ENCODE measurements around the gene CRYZL1. TPM values are rescaled to one million over a fixed set of nuclear protein-coding genes. Genes with fewer than 3 reads are reported as not detected.

Gene CRYZL1
- total RNA-seq, 4 donors from 2014 or later: 12.8 to 34.2 (median 15.0) TPM

DNA sequence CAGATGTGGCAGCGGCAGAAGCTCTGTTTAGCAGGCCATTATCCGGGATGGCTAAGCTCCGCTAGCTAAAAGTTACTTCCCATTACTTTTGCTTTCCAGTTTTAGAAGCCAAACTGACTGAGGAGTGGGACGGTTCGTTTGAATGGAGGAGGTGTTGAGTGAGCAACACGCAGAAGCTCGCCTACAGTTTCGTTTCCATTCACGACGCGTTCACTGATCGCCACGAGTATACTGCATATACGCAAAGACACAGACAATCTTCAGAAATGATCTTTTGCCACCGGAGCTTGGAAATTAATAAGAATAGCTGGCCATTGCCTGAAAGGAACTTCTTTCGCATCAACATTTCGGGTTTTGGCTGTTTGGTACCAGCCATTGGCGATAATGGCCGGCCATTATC, 84.1 kb downstream of the CRYZL1 start:
- intact Hi-C loops (cut with DNase I; ENCODE audit: low total_unique reads): no loop called here
- no peak for DNase-seq (ENCODE audit: low spot score in 2 of 2)
- no peak overlapping the region for H3K4me3 ChIP-seq (ENCODE audit: low read depth, poor library complexity, severe bottlenecking)
- TF ChIP-seq, protein P1, sequence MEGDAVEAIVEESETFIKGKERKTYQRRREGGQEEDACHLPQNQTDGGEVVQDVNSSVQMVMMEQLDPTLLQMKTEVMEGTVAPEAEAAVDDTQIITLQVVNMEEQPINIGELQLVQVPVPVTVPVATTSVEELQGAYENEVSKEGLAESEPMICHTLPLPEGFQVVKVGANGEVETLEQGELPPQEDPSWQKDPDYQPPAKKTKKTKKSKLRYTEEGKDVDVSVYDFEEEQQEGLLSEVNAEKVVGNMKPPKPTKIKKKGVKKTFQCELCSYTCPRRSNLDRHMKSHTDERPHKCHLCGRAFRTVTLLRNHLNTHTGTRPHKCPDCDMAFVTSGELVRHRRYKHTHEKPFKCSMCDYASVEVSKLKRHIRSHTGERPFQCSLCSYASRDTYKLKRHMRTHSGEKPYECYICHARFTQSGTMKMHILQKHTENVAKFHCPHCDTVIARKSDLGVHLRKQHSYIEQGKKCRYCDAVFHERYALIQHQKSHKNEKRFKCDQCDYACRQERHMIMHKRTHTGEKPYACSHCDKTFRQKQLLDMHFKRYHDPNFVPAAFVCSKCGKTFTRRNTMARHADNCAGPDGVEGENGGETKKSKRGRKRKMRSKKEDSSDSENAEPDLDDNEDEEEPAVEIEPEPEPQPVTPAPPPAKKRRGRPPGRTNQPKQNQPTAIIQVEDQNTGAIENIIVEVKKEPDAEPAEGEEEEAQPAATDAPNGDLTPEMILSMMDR (IDR thresholded peaks at IDR 0.05): no peak
- no peak for TF ChIP-seq POLR2A (IDR thresholded peaks at IDR 0.05)
- 95 to 98% methylated on average over 19 of the region's 19 CpGs for WGBS, 2 donors

DNA sequence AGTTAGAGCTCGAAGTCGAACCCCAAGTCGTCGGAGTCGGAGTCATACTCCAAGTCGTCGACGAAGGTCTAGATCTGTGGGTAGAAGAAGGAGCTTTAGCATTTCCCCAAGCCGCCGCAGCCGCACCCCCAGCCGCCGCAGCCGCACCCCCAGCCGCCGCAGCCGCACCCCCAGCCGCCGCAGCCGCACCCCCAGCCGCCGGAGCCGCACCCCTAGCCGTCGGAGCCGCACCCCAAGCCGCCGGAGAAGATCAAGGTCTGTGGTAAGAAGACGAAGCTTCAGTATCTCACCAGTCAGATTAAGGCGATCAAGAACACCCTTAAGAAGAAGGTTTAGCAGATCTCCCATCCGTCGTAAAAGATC, 86.6 kb downstream of the CRYZL1 start:
- no peak overlapping the region for H3K4me3 ChIP-seq (ENCODE audit: low read depth, poor library complexity, severe bottlenecking)
- intact Hi-C loops (cut with DNase I; ENCODE audit: low total_unique reads): no loop called here
- WGBS, 2 donors: 97% methylated on average over 32 of the region's 32 CpGs
- DNase-seq (ENCODE audit: low spot score in 2 of 2): peak in 1 of 2 donors; percentile 70
- no peak for TF ChIP-seq POLR2A (IDR thresholded peaks at IDR 0.05)

DNA sequence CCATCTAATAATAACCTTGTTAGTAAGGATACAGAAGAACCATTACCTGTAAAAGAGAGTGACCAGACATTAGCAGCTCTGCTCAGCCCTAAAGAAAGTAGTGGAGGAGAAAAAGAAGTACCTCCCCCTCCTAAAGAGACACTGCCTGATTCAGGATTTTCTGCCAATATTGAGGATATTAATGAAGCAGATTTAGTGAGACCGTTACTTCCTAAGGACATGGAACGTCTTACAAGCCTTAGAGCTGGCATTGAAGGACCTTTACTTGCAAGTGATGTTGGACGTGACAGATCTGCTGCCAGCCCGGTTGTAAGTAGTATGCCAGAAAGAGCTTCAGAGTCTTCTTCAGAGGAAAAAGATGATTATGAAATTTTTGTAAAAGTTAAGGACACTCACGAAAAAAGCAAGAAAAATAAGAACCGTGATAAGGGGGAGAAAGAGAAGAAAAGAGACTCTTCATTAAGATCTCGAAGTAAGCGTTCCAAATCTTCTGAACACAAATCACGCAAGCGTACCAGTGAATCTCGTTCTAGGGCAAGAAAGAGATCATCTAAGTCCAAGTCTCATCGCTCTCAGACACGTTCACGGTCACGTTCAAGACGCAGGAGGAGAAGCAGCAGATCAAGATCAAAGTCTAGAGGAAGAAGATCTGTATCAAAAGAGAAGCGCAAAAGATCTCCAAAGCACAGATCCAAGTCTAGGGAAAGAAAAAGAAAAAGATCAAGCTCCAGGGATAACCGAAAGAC, 87.1 kb downstream of the CRYZL1 start:
- H3K4me3 ChIP-seq (ENCODE audit: low read depth, poor library complexity, severe bottlenecking): no peak overlapping the region
- WGBS, 2 donors: 92 to 95% methylated on average over 18 of the region's 18 CpGs
- TF ChIP-seq, protein P1 (IDR thresholded peaks at IDR 0.05): no peak
- TF ChIP-seq POLR2A (IDR thresholded peaks at IDR 0.05): no peak
- intact Hi-C loops (cut with DNase I; ENCODE audit: low total_unique reads): no loop called here
- no peak for DNase-seq (ENCODE audit: low spot score in 2 of 2)

DNA sequence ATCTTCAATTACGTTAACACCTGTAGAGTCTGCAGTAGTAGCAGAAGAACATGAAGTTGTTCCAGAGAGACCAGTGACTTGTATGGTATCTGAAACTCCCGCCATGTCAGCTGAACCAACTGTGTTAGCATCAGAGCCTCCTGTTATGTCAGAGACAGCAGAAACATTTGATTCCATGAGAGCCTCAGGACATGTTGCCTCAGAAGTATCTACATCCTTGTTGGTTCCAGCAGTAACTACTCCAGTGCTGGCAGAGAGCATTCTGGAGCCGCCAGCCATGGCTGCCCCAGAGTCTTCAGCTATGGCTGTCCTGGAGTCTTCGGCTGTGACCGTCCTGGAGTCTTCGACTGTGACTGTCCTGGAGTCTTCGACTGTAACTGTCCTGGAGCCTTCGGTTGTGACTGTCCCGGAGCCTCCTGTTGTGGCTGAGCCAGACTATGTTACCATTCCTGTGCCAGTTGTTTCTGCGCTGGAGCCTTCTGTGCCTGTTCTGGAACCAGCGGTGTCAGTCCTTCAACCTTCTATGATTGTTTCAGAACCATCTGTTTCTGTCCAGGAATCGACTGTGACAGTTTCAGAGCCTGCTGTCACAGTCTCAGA, 88.4 kb downstream of the CRYZL1 start:
- WGBS, 2 donors: 97 to 98% methylated on average over 11 to 12 of the region's 12 CpGs
- TF ChIP-seq POLR2A (IDR thresholded peaks at IDR 0.05): no peak
- TF ChIP-seq, protein P1 (IDR thresholded peaks at IDR 0.05): no peak
- no peak overlapping the region for H3K4me3 ChIP-seq (ENCODE audit: low read depth, poor library complexity, severe bottlenecking)
- intact Hi-C loops (cut with DNase I; ENCODE audit: low total_unique reads): no loop called here
- no peak for DNase-seq (ENCODE audit: low spot score in 2 of 2)

DNA sequence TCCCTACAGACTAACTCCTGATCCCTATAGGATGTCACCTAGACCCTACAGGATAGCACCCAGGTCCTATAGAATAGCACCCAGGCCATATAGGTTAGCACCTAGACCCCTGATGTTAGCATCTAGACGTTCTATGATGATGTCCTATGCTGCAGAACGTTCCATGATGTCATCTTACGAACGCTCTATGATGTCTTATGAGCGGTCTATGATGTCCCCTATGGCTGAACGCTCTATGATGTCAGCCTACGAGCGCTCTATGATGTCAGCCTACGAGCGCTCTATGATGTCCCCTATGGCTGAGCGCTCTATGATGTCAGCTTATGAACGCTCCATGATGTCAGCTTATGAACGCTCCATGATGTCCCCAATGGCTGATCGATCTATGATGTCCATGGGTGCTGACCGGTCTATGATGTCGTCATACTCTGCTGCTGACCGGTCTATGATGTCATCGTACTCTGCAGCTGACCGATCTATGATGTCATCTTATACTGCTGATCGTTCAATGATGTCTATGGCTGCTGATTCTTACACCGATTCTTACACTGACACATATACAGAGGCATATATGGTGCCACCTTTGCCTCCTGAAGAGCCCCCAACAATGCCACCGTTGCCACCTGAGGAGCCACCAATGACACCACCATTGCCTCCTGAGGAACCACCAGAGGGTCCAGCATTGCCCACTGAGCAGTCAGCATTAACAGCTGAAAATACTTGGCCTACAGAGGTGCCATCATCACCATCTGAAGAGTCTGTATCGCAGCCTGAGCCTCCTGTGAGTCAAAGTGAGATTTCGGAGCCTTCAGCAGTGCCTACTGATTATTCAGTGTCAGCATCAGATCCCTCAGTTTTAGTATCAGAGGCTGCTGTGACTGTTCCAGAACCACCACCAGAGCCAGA, 89.2 kb downstream of the CRYZL1 start:
- no peak overlapping the region for H3K4me3 ChIP-seq (ENCODE audit: low read depth, poor library complexity, severe bottlenecking)
- TF ChIP-seq, protein P1 (IDR thresholded peaks at IDR 0.05): no peak
- no peak for TF ChIP-seq POLR2A (IDR thresholded peaks at IDR 0.05)
- intact Hi-C loops (cut with DNase I; ENCODE audit: low total_unique reads): no loop called here
- no peak for DNase-seq (ENCODE audit: low spot score in 2 of 2)
- WGBS, 2 donors: 97 to 99% methylated on average over 24 of the region's 24 CpGs

DNA sequence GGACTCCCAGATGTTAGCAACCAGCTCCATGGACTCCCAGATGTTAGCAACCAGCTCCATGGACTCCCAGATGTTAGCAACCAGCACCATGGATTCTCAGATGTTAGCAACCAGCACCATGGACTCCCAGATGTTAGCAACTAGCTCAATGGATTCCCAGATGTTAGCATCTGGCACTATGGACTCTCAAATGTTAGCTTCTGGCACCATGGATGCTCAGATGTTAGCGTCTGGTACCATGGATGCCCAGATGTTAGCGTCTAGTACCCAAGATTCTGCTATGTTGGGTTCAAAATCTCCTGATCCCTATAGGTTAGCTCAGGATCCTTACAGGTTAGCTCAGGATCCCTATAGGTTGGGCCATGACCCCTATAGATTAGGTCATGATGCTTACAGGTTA, 89.9 kb downstream of the CRYZL1 start:
- DNase-seq (ENCODE audit: low spot score in 2 of 2): no peak
- H3K4me3 ChIP-seq (ENCODE audit: low read depth, poor library complexity, severe bottlenecking): no peak overlapping the region
- WGBS, 2 donors: 95 to 100% methylated on average over 1 to 2 of the region's 2 CpGs
- intact Hi-C loops (cut with DNase I; ENCODE audit: low total_unique reads): no loop called here
- TF ChIP-seq, protein P1 (IDR thresholded peaks at IDR 0.05): no peak

All from lower leg skin (tissue), 4 donors.